HAP-1 (cell line): ENCODE data around the gene NCOA6.
A peak's percentile ranks its signal among the peaks of the same experiment; 100 is the strongest.
"Not testable (repeated sequence)": the region's sequence is repeated elsewhere in the genome, so short reads cannot be mapped to it uniquely, and the experiment has no call there.

ENCODE experiments used
- DNase-seq, 2 experiments: peaks; one replicate each; pipeline ENCODE4 v3.0.0-alpha.2; 2016 to 2020; ENCODE audit warnings: low spot score in 2 of 2
- H3K27me3 ChIP-seq: fragments of 250-450 bp; sonication (Bioruptor Pico); 2 replicates; pipeline ENCODE4 v1.5.1; 2020; ENCODE audit warnings: low read depth, mild to moderate bottlenecking, moderate library complexity
- H3K36me3 ChIP-seq: fragments of 250-450 bp; sonication (Bioruptor Pico); replicated peaks from 2 replicates; pipeline ENCODE4 v1.5.1; 2020; ENCODE audit warnings: mild to moderate bottlenecking
- H3K4me1 ChIP-seq: fragments of 250-450 bp; sonication (Bioruptor Pico); 2 replicates; pipeline ENCODE4 v1.5.1; 2020; ENCODE audit warnings: mild to moderate bottlenecking
- H3K4me3 ChIP-seq: fragments of 250-450 bp; sonication (Bioruptor Pico); 2 replicates; pipeline ENCODE4 v1.5.1; 2020; ENCODE audit warnings: mild to moderate bottlenecking, moderate library complexity
- H3K9me3 ChIP-seq: fragments of 250-450 bp; sonication (Bioruptor Pico); 2 replicates; pipeline ENCODE4 v1.5.1; 2020; ENCODE audit warnings: mild to moderate bottlenecking, moderate library complexity
- in situ Hi-C: fragments of 300-500 bp; cut with MboI; formaldehyde crosslinking; loops from 3 replicates; pipeline ENCODE4 v1.14.3; 2020; ENCODE audit warnings: low sequenced_read_pairs, inconsistent platforms, mixed read lengths

The NCOA6 gene

DNA sequence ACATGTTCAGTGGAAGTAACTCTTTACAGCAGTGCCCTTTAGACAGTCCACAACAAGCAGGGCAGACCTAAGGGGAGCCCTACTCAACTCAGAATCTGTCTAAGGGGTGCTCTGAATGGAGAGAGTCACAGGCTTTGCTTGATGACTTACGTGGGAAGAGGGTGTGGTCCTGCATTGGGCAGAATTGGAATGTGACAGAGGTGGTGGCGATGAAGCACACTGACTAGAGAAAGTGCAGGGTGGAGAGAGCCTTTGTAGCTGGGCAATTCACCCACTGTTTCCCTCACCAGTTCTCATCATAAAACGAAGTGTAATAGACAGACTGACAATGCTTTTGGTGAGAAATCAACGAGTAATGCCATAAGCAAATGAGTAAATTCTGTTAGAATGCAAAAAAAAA, 110.1 kb downstream of the NCOA6 start:
- in situ Hi-C loops: loop anchor here (25.0 kb wide), 1 partner anchor 403 kb away; the partner anchor contains the start of gene AHCY

DNA sequence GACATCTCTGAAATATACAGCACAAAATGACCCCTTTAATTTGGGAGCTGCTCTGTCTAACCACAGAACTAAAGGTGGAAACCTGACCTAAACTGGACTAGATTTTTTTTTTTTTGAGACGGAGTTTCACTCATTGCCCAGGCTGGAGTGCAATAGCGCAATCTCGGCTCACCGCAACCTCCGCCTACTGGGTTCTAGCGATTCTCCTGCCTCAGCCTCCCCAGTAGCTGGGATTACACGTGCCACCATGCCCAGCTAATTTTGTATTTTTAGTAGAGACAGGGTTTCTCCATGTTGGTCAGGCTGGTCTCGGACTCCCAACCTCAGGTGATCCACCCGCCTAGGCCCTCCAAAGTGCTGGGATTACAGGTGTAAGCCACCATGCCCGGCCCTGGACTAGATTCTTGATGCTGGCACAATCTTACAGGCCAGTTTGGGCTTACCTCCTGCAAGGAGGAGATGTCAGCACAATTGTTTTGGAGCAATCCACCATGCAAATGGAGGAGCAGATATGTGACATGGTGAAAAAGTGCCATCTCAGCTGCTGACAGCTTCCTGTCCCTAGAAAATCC, 111.4 kb downstream of the NCOA6 start:
- DNase-seq, H3K9me3 ChIP-seq, H3K4me3 ChIP-seq, H3K27me3 ChIP-seq, H3K4me1 ChIP-seq: not testable (repeated sequence)
- in situ Hi-C loops: loop anchor here (25.0 kb wide), 1 partner anchor 402 kb away; the partner anchor contains the start of gene AHCY
- H3K36me3 ChIP-seq: peaks cover 21% of the 10 kb centered on the region

More for the DNA sequence above, 110.1 kb downstream of the NCOA6 start:
- H3K27me3 ChIP-seq: no peaks in the 10 kb centered on the region
- H3K4me3 ChIP-seq: no peak overlapping the region
- DNase-seq: no peak
- H3K9me3 ChIP-seq: no peaks in the 10 kb centered on the region
- peaks cover 21% of the 10 kb centered on the region for H3K36me3 ChIP-seq
- peaks cover 2% of the 10 kb centered on the region for H3K4me1 ChIP-seq

DNA sequence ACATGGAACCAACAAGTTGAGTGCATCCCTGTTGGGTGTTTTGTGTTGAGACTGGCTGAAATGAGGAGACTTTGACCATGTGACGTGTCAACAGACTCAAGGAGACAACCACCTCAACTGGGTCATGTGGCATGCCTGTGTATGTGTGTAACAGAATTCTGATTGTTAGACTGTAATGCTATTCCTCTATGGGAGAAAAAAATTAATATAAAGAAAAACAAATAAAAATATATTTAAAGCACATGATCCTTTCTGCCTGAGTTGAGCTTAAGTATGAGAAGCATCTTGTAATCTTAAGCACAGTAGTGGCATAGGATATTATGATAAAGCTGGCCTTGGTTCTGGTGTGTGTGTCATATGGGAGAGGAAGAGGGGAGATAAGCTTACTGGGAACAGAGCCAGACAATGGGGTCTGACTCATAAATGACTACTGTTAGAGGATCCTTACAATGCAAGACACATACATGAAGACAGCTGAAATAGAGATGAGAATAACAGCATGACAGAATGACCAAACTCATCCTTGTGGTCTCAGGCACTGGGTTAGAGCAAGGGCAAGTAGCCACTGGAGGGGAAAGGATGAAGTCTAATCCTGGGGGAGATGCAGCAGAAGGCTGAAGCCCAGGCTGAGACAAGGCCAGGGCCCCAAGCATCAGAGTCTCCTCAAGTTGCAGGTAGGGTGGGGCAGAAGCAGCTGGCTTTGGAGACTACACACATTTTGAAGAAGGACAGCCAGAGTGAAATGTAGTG, 112.1 kb downstream of the NCOA6 start:
- Histone ChIP-seq H3K36me3 (peaks cover 21% of the 10 kb centered on the region), H3K27me3 (no peaks in the 10 kb centered on the region), H3K9me3 (no peaks in the 10 kb centered on the region), H3K4me3 (no peak overlapping the region), H3K4me1 (peaks cover 5% of the 10 kb centered on the region)
- in situ Hi-C loops: loop anchor here (25.0 kb wide), 1 partner anchor 401 kb away; the partner anchor contains the start of gene AHCY
- no peak for DNase-seq

DNA sequence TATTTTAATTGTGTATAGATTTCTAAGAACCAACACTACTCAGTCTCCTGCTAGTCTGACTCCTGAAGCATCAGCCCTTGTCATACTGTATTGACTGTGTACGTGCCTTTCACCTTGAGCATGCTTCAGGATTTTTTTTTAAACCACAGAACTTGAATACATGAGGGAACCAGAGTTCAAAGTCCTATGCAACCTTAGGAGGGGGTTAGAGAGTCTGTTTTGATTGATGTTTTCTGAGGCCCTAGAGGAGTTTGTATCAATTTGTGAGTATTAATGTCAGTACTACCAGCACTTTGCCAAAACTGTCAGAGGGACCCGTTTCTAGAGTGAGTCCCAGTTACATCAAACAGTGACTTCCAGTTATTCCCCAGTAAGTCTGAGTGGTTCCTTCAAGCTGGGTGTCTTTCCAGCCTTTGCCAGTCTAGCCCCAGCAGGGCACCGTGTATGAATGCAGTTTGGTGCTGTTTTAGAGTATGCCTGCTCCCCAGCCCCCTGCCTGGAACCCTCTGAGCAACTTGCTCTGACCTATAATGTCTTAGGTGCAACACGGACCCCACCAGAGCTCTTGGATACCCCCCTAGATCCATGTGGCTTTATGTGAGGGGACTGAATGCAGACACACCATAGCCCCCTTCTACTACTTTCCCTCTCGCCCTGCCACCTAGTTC, 112.8 kb downstream of the NCOA6 start:
- in situ Hi-C loops: loop anchor here (25.0 kb wide), 1 partner anchor 400 kb away; the partner anchor contains the start of gene AHCY
- Histone ChIP-seq H3K4me1 (peaks cover 5% of the 10 kb centered on the region), H3K27me3 (no peaks in the 10 kb centered on the region), H3K9me3 (no peaks in the 10 kb centered on the region), H3K4me3 (no peak overlapping the region), H3K36me3 (peaks cover 16% of the 10 kb centered on the region)
- DNase-seq: no peak

DNA sequence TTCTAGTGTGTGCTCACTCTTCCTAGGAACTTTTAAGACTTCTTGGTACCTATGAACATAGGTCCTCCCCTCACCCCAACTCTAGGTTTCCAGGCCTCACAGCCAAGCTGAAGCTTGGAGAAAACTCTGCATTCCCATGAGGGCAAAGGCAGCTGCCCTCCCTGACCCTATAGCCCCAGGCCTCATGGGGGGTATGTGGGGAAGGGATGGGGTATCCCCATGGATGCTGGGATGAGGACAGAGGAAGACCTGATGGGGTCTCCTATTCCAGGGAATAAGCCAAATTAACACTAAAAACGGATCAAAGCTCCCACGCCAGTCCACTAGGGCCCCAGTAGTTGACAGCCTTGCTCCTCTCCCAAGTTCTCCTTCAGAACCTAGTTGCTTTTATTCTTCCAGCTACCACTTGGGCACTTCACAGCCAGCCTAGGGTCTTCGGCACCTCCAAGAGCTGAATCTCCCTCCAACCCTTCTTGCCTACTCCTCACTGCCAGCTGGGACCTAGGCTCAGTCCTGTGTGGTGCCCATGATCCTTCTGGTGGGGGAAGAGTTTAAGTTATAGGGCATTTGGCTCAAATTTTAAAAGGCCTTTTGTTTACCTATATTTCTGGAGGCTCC, 113.5 kb downstream of the NCOA6 start:
- peaks cover 5% of the 10 kb centered on the region for H3K4me1 ChIP-seq
- no peak for DNase-seq
- peaks cover 15% of the 10 kb centered on the region for H3K36me3 ChIP-seq
- H3K4me3 ChIP-seq: no peak overlapping the region
- H3K9me3 ChIP-seq: no peaks in the 10 kb centered on the region
- in situ Hi-C loops: loop anchor here (25.0 kb wide), 1 partner anchor 400 kb away; the partner anchor contains the start of gene AHCY
- H3K27me3 ChIP-seq: no peaks in the 10 kb centered on the region

DNA sequence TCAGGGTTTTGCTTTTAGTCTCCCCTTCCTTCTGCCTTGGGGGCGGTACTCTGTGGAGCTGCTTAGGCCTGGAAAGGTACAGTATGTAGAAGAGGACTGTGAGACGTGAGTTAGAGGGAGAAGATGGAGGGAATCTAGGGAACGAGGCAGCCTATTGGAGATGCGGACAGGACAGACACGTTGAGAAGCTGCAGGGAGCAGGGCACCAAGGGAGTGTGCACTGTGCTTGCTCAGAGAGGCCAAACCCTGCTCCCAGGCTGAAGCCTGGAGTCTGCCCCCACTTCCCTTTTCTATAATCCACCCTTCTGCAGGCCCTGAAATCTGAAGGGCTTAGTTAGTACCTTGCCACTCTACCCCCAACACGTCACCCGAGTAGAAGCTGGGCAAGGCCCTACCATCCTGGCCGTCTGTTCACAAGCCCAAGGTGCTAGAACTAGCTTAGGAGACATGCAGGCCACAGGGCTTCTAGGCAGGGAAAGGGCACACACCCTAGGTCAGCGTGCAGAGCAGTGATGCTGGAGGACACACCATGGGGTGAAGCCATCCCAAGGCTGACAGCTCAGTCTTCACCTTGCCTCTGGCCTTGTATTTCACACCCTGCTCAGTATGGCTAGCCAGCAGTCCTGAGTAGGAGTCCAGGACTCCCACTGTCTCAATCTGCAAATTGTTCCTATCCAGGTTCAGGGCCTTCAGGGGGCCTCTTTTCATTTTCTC, 114.4 kb downstream of the NCOA6 start:
- Histone ChIP-seq H3K9me3 (no peaks in the 10 kb centered on the region), H3K27me3 (no peaks in the 10 kb centered on the region), H3K4me1 (peaks cover 5% of the 10 kb centered on the region), H3K4me3 (no peak overlapping the region), H3K36me3 (peaks cover 15% of the 10 kb centered on the region)
- in situ Hi-C loops: loop anchor here (25.0 kb wide), 1 partner anchor 399 kb away; the partner anchor contains the start of gene AHCY
- no peak for DNase-seq

DNA sequence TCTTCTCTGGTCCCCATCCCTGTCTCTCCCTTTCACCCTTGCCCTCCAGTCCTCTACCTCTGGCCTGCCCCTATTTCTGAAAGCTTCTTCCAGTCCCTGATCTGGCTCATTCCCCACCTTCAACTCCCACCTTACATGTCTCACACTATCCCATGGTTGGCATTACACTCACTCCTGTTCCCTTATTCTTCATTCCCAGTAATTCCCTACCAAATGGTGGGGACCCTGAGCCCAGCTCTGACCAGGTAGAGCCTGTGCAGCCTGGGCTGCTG, 114.9 kb downstream of the NCOA6 start:
- Histone ChIP-seq H3K4me1 (peaks cover 5% of the 10 kb centered on the region), H3K9me3 (no peaks in the 10 kb centered on the region), H3K36me3 (peaks cover 15% of the 10 kb centered on the region), H3K4me3 (peak overlapping the region; percentile 67), H3K27me3 (no peaks in the 10 kb centered on the region)
- DNase-seq: peak in 1 of 2 experiments; percentile 15
- in situ Hi-C loops: loop anchor here (25.0 kb wide), 1 partner anchor 398 kb away; the partner anchor contains the start of gene AHCY

DNA sequence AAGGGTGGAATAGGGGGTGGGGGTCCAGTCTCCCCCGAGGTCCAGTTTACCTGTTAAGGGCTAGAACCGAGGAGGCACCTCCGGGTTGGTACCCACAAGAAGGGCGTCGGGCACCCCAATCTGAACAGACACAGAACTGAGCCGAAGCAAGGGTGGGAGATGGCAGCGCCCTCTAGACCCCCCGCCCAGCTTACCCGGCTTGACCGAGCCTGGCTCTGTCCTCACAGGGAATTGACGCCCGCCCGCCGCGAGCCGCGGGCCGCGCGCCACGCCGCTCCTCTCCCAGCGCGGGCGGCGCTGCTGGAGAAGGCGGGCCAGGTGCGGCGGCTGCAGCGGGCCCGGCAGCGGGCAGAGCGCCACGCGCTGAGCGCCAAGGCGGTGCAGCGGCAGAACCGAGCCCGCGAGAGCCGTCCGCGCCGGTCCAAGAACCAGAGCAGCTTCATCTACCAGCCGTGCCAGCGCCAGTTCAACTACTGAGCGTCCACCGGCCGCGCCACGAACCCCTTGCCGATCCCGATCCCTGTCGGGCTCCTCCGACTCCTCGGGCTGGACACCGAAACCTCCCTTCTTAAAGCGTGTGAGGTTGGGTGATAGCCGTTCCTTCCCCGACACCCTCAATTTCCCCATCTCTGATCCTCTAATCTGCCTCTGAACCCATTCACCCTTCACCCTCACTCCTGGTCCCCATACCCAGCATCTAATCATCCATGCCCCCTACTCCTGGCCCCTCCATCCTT, 115.5 kb downstream of the NCOA6 start:
- DNase-seq: peak; percentile 60 to 76
- in situ Hi-C loops: loop anchor here (5.0 to 25.0 kb wide), 2 partner anchors 173 to 398 kb away; partner anchors contain the start of gene AHCY

DNA sequence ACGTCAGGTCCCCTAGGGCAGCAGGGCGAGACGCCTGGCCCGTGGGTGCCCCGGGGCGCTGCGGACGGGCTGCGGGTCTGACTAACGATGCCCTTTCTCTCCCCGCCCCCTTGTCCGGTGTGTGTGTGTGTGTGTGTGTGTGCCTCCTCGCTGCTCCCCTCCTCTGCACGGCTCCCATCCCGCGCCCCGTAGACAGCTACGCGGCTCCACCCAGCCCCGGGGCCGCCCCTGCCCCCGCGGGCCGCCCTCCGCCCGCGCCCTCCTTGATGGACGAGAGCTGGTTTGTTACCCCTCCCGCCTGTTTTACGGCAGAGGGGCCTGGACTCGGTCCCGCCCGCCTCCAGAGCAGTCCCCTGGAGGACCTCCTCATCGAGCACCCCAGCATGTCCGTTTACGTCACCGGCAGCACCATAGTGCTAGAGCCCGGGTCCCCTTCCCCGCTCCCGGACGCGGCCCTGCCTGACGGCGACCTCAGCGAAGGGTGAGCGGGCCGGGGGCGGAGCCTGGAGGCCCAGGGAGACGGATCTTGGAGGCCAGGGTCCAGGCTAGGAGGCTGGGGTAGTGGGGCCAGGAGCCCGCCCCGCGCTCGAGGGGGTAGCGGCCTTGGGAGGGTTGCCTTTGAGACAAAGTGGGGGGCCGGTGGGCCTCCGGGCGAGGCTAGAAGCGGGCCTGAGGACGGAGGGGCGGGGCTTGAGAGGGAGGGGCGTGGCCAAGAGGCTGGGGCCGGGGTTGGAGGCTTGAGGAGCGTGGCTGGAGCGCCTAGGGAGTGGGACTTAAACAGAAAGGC, 116.2 kb downstream of the NCOA6 start:
- H3K9me3 ChIP-seq: no peaks in the 10 kb centered on the region
- in situ Hi-C loops: loop anchor here (5.0 to 25.0 kb wide), 2 partner anchors 172 to 397 kb away; partner anchors contain the start of gene AHCY
- peak overlapping the region; percentile 67 for H3K4me3 ChIP-seq
- H3K4me1 ChIP-seq: peaks cover 15% of the 10 kb centered on the region
- DNase-seq: peak; percentile 66 to 93
- H3K36me3 ChIP-seq: peaks cover 10% of the 10 kb centered on the region
- no peaks in the 10 kb centered on the region for H3K27me3 ChIP-seq

More for the DNA sequence above, 115.5 kb downstream of the NCOA6 start:
- Histone ChIP-seq H3K4me3 (peak overlapping the region; percentile 67), H3K36me3 (peaks cover 15% of the 10 kb centered on the region), H3K9me3 (no peaks in the 10 kb centered on the region), H3K27me3 (no peaks in the 10 kb centered on the region), H3K4me1 (peaks cover 10% of the 10 kb centered on the region)

DNA sequence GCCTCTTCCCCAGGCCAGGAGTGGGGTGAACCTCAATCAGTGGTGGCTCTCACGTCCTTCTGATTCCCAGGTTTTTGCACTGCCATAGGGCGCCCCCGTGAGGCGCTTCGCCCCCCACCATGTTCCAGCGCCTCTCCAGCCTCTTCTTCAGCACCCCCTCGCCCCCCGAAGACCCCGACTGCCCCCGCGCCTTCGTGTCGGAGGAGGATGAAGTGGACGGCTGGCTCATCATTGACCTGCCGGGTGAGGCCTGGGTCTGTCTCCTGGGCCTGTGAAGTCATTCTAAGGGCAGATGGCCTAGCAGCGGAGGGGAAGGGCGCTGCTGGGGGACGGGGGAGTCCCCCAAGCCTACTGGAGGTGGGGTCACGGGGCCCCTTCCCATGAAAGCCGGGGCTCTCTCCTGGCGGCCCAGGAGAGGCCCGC, 116.8 kb downstream of the NCOA6 start:
- in situ Hi-C loops: loop anchor here (5.0 to 25.0 kb wide), 2 partner anchors 171 to 396 kb away; partner anchors contain the start of gene AHCY
- peak overlapping the region; percentile 67 for H3K4me3 ChIP-seq
- DNase-seq: peak; percentile 32 to 74
- H3K9me3 ChIP-seq: no peaks in the 10 kb centered on the region
- peaks cover 8% of the 10 kb centered on the region for H3K36me3 ChIP-seq
- no peaks in the 10 kb centered on the region for H3K27me3 ChIP-seq
- H3K4me1 ChIP-seq: peaks cover 16% of the 10 kb centered on the region

DNA sequence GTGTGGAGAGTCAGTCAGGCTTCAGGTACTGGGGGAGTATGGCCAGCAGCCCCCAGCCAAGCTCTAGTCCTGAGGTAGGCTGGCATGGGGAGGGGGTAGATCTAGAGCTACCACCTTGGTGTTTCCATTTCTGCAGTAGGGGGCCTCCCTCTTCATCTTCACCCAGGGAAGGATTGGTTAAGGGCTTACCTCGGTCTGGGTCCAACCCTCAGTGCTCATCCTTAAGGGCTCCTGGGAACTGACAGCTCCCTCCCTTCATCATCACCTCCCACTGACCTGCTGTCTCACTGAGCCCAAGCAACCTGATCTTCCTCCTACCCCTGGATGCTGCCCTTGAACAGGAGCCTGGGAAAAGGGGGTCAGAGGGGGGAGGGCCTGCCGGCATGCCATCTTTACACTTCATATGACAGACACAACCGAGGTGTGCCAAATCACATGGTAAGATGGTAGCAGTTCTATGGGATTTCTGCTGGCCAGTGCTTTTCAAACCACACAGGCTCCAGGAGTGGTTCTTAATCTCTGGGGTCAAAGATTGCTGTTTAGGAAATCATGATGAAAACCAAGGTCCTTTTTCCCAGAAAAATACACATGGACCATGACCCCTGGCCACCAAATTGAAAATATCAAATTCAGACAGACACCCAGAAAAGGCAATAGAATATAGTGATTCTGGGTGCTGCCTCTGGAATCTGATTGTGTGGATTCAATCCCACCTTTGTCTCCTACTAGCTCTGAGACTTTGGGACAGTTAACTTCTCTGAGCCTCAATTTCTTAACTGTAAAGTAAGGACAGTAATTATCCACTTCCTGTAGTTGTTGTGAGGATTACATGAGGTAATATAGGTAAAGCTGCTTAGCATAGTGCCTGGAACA, 118.3 kb downstream of the NCOA6 start:
- Histone ChIP-seq H3K27me3 (no peaks in the 10 kb centered on the region), H3K9me3 (no peaks in the 10 kb centered on the region), H3K4me1 (peaks cover 20% of the 10 kb centered on the region), H3K36me3 (no peaks in the 10 kb centered on the region), H3K4me3 (no peak overlapping the region)
- DNase-seq: no peak
- in situ Hi-C loops: loop anchor here (5.0 to 25.0 kb wide), 2 partner anchors 170 to 395 kb away; partner anchors contain the start of gene AHCY
